Measurements from ENCODE around the gene TMPRSS2.

The TMPRSS2 gene

DNA sequence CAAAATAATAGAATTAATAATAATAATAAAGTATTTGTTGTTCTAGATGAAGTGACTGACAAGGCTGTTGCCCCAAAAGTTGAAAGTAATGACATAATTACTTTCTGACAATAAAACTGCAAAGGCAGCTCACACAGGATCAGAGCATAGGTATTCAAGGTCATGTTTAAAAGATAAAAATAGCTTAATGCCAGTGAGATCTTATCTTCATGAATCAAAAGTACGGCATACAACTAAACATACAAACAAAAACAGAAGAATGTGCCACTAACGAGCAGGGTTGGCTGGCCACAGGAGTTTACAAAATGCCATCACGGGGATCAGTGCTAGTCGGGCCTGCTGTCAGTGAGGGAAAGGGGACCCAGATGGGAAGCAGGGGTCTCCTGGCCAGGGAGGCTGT is 22.4 kb upstream of the TMPRSS2 start:
- no peak overlapping the region for H3K4me3 ChIP-seq (replicated peaks; ENCODE audit: low read depth, low read length)
- no peaks in the 10 kb centered on the region; the same call in 1 of the 2 replicates for H3K27me3 ChIP-seq (replicated peaks; ENCODE audit: control insufficient read depth, insufficient read depth, low read length)
- DNase-seq (ENCODE audit: extremely low read depth, insufficient read length): no peak
- H3K36me3 ChIP-seq (ENCODE audit: control insufficient read depth, insufficient read depth, low read length): no peaks in the 10 kb centered on the region
- no peak for TF ChIP-seq CTCF (IDR thresholded peaks at IDR 0.05; ENCODE audit: insufficient read depth, low read length, poor library complexity, severe bottlenecking)

DNA sequence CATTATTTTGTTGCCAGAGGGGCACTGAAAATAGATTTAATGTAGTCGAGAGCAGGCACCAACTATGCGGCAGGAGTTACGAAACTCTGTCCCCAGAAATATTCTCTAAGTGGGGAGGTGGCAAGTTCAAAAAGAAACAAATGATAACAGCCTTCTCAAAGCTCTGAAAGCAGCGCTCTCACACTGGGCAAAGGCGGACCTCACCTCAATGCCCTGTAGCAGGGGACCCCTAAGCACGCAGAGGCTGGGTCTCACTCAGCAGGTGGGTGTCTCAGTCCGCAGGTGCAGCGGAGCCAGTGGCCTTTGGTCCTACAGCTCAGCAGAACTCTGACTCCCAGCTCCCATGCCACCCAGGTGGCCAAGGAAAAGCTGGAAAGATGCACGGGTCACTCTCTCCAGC is 21.8 kb upstream of the TMPRSS2 start:
- Histone ChIP-seq H3K36me3 (ENCODE audit: control insufficient read depth, insufficient read depth, low read length) (no peaks in the 10 kb centered on the region), H3K27me3 (replicated peaks; ENCODE audit: control insufficient read depth, insufficient read depth, low read length) (no peaks in the 10 kb centered on the region; the same call in 1 of the 2 replicates), H3K4me3 (replicated peaks; ENCODE audit: low read depth, low read length) (no peak overlapping the region)
- DNase-seq (ENCODE audit: extremely low read depth, insufficient read length): no peak
- TF ChIP-seq CTCF (IDR thresholded peaks at IDR 0.05; ENCODE audit: insufficient read depth, low read length, poor library complexity, severe bottlenecking): no peak

GRCh38 chr21:41526478-41527087 is 18.6 kb upstream of the TMPRSS2 start:
- TF ChIP-seq CTCF (IDR thresholded peaks at IDR 0.05; ENCODE audit: insufficient read depth, low read length, poor library complexity, severe bottlenecking): no peak
- Histone ChIP-seq H3K4me3 (replicated peaks; ENCODE audit: low read depth, low read length) (no peak overlapping the region), H3K36me3 (ENCODE audit: control insufficient read depth, insufficient read depth, low read length) (no peaks in the 10 kb centered on the region), H3K27me3 (replicated peaks; ENCODE audit: control insufficient read depth, insufficient read depth, low read length) (no peaks in the 10 kb centered on the region; the same call in 1 of the 2 replicates)
- DNase-seq (ENCODE audit: extremely low read depth, insufficient read length): no peak

GRCh38 chr21:41523175-41523574 is 15.2 kb upstream of the TMPRSS2 start:
- Histone ChIP-seq H3K4me3 (replicated peaks; ENCODE audit: low read depth, low read length) (no peak overlapping the region), H3K27me3 (replicated peaks; ENCODE audit: control insufficient read depth, insufficient read depth, low read length) (no peaks in the 10 kb centered on the region; the same call in 1 of the 2 replicates), H3K36me3 (ENCODE audit: control insufficient read depth, insufficient read depth, low read length) (no peaks in the 10 kb centered on the region)
- no peak for TF ChIP-seq CTCF (IDR thresholded peaks at IDR 0.05; ENCODE audit: insufficient read depth, low read length, poor library complexity, severe bottlenecking)
- no peak for DNase-seq (ENCODE audit: extremely low read depth, insufficient read length)

- H3K27me3 ChIP-seq (replicated peaks; ENCODE audit: control insufficient read depth, insufficient read depth, low read length): no peaks in the 10 kb centered on the region; the same call in 1 of the 2 replicates
- H3K4me3 ChIP-seq (replicated peaks; ENCODE audit: low read depth, low read length): no peak overlapping the region
- no peak for DNase-seq (ENCODE audit: extremely low read depth, insufficient read length)
- no peaks in the 10 kb centered on the region for H3K36me3 ChIP-seq (ENCODE audit: control insufficient read depth, insufficient read depth, low read length)
- no peak for TF ChIP-seq CTCF (IDR thresholded peaks at IDR 0.05; ENCODE audit: insufficient read depth, low read length, poor library complexity, severe bottlenecking)
These were observed 13.6 kb upstream of the TMPRSS2 start for GRCh38 chr21:41521489-41522027.

All from GM06990 (cell line).